Osteoblast (primary cell): ENCODE data around the gene GRAMD1A. TPM values are rescaled to one million over a fixed set of nuclear protein-coding genes. Genes with fewer than 3 reads are reported as not detected.
"Not testable (repeated sequence)": the region's sequence is repeated elsewhere in the genome, so short reads cannot be mapped to it uniquely, and the experiment has no call there.

Experiments
- DNase-seq: peaks from one replicate; pipeline ENCODE4 v3.0.0; 2011; ENCODE audit warnings: low spot score, mixed read lengths; ENCODE audit not compliant: insufficient read length; ENCODE audit errors: missing footprints
- H2AFZ ChIP-seq: 2 replicates; pipeline ENCODE4 v1.6.0; 2011; ENCODE audit warnings: mild to moderate bottlenecking, low read length
- H3K27ac ChIP-seq: 2 replicates; pipeline ENCODE4 v1.5.1; 2011; ENCODE audit warnings: mild to moderate bottlenecking, low read depth, low read length, moderate library complexity
- H3K27me3 ChIP-seq: 2 replicates; pipeline ENCODE4 v1.6.0; 2012; ENCODE audit warnings: mild to moderate bottlenecking, control low read depth, inconsistent platforms, low read length, moderate library complexity; ENCODE audit not compliant: insufficient read depth
- H3K36me3 ChIP-seq: 2 replicates; pipeline ENCODE4 v1.5.1; 2011; ENCODE audit warnings: mild to moderate bottlenecking, low read length, control low read depth, moderate library complexity; ENCODE audit not compliant: insufficient read depth
- H3K4me1 ChIP-seq: 2 replicates; pipeline ENCODE4 v1.5.1; 2011; ENCODE audit warnings: mild to moderate bottlenecking, low read length, control low read depth, moderate library complexity; ENCODE audit not compliant: insufficient read depth
- H3K4me2 ChIP-seq: 2 replicates; pipeline ENCODE4 v1.6.0; 2011; ENCODE audit warnings: mild to moderate bottlenecking, low read length; ENCODE audit not compliant: insufficient read depth
- H3K4me3 ChIP-seq: fragments of 200-600 bp; sonication (generic); 3 replicates; pipeline ENCODE4 v1.5.1; 2012; ENCODE audit warnings: mild to moderate bottlenecking, low read length, inconsistent platforms; ENCODE audit not compliant: insufficient read depth
- H3K79me2 ChIP-seq: 2 replicates; pipeline ENCODE4 v1.6.0; 2012; ENCODE audit warnings: mild to moderate bottlenecking, low read length, control low read depth, inconsistent platforms; ENCODE audit not compliant: insufficient read depth
- H3K9me3 ChIP-seq: 2 replicates; pipeline ENCODE4 v1.5.1; 2011; ENCODE audit warnings: low read depth, low read length, control low read depth
- H4K20me1 ChIP-seq: 2 replicates; pipeline ENCODE4 v1.6.0; 2012; ENCODE audit warnings: mild to moderate bottlenecking, low read length, control low read depth; ENCODE audit not compliant: insufficient read depth
- CTCF ChIP-seq: IDR thresholded peaks from 2 replicates; pipeline ENCODE4 v1.5.1; 2011; ENCODE audit warnings: mild to moderate bottlenecking, low read depth, low read length, moderate library complexity; ENCODE audit errors: extremely low read depth
- total RNA-seq: library from RNA; depleted of rRNA; stranded (reverse); fragments of >200 nt; gene quantifications from 2 replicates; pipeline ENCODE4 v1.2.3, GENCODE V29; 2012

GRAMD1A gene
- total RNA-seq, 1 donor, result 29.7 TPM

DNA sequence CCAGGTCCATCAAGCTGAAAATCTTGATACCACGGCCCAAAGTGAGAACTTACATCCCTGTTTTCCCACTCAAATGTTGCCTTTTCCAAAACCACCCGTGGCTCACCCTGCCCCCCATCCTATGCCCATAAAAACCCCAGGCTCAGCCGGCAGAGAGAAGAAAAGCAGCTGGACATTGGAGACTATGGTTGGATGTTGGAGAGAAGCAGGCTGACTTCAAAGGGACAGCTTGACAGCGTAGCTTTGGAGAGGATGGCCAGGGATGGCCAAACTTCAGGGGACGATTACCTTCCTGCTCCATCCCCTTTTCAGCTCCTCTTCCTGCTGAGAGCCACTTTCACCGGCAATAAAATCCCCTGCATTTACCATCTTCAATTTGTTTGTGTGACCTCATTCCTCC, 32.6 kb upstream of the GRAMD1A start:
- H3K79me2 ChIP-seq, result peaks cover 6% of the 10 kb centered on the region
- no peaks in the 10 kb centered on the region for H3K36me3 ChIP-seq
- no peak for DNase-seq
- no peak overlapping the region for H2AFZ ChIP-seq
- no peaks in the 10 kb centered on the region for H3K9me3 ChIP-seq
- H3K27ac ChIP-seq, result no peak overlapping the region
- no peak overlapping the region for H3K4me2 ChIP-seq
- no peak for TF ChIP-seq CTCF
- peaks cover 8% of the 10 kb centered on the region for H3K4me1 ChIP-seq
- no peak overlapping the region for H3K4me3 ChIP-seq
- peaks cover 1% of the 10 kb centered on the region for H4K20me1 ChIP-seq
- no peaks in the 10 kb centered on the region for H3K27me3 ChIP-seq

DNA sequence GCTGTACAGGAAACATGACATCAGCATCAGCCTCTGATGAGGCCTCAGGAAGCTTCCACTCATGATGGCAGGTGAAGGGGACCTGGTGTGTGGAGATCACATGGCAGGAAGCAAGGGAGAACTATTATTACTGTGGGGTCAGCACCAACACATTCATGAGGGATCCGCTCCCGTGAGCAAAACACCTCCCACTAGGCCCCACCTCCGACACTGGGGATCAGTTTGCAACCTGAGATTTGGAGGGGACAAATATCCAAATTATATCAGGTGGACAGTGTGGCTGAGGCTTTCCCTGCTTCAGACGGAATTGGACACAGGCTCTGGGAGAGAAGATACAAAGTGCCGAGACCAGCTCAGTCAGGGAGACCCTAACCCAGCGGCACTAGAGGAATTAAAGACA, 30.4 kb upstream of the GRAMD1A start:
- H3K36me3 ChIP-seq, result no peaks in the 10 kb centered on the region
- no peaks in the 10 kb centered on the region for H3K4me1 ChIP-seq
- no peaks in the 10 kb centered on the region for H3K9me3 ChIP-seq
- no peaks in the 10 kb centered on the region for H3K27me3 ChIP-seq
- H3K79me2 ChIP-seq, result no peaks in the 10 kb centered on the region
- H3K4me3 ChIP-seq, result no peak overlapping the region
- DNase-seq, result no peak
- H4K20me1 ChIP-seq, result no peaks in the 10 kb centered on the region
- no peak overlapping the region for H3K27ac ChIP-seq
- H2AFZ ChIP-seq, result no peak overlapping the region
- H3K4me2 ChIP-seq, result no peak overlapping the region
- no peak for TF ChIP-seq CTCF

DNA sequence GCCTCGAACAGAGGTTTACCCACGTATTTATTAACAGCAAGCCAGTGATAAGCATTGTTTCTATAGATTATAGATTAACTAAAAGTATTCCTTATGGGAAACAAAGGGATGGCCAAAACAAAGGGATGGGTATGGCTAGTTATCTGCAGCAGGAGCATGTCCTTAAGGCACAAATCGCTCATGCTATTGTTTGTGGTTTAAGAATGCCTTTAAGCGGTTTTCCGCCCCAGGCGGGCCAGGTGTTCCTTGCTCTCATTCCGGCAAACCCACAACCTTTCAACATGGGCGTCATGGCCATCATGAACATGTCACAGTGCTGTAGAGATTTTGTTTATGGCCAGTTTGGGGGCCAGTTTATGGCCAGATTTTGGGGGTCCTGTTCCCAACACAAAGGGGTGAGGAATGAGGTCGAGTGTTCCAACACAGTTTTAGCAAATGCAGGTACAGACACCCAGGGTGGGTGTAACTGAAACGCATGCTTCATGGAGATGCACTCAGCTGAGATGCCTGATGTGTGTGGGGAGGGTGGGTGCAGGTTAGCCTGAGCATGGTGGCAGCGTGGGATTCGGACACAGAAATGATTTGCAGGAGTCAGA, 29.8 kb upstream of the GRAMD1A start:
- not testable (repeated sequence) for H4K20me1 ChIP-seq, H3K27me3 ChIP-seq, H3K4me3 ChIP-seq, H3K4me1 ChIP-seq, H3K9me3 ChIP-seq, H3K79me2 ChIP-seq, H3K36me3 ChIP-seq, H3K27ac ChIP-seq, H2AFZ ChIP-seq, DNase-seq, H3K4me2 ChIP-seq

GRCh38 chr19:34972163-34972705, 27.9 kb upstream of the GRAMD1A start:
- Histone ChIP-seq H3K4me1 (no peaks in the 10 kb centered on the region), H3K4me2 (no peak overlapping the region), H3K36me3 (no peaks in the 10 kb centered on the region), H3K27me3 (no peaks in the 10 kb centered on the region), H3K79me2 (no peaks in the 10 kb centered on the region), H2AFZ (no peak overlapping the region), H3K9me3 (peaks cover 6% of the 10 kb centered on the region), H3K27ac (no peak overlapping the region), H4K20me1 (no peaks in the 10 kb centered on the region), H3K4me3 (no peak overlapping the region)
- no peak for TF ChIP-seq CTCF
- DNase-seq, result no peak
